HuH-7 (cell line): ENCODE results near the gene RBMY1J.
"Not testable (repeated sequence)": the region's sequence is repeated elsewhere in the genome, so short reads cannot be mapped to it uniquely, and the experiment has no call there.

ENCODE experiments used
- DNase-seq: peaks from one replicate; pipeline ENCODE4 v3.0.0; 2011; ENCODE audit warnings: low spot score

RBMY1J gene

DNA sequence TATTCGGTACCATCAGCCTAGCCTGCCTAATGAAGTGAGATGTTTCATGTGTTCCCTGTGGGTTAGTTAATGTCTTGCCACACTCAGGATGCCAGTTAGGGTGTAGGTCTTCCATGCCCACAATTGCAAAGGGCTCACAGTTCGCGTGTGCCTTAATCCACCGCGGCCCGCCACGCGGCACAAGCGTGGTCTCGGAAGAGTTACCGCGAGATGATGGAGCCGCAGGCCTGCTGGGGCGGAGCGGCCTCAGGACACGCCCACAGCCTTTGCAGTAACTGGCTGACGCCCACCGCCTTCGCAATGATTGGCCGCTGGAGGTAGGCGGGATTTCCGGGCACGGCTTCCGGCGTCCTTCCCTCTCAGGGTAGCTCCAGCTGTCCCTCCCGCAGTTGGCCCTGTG, at the start of gene RBMY1J:
Gene RBMY1J, plus strand, starts transcription at position 301 of the 400 bp plus-strand sequence. CDS start 2,038 bp downstream, outside the sequence.
- DNase-seq, result not testable (repeated sequence)

DNA sequence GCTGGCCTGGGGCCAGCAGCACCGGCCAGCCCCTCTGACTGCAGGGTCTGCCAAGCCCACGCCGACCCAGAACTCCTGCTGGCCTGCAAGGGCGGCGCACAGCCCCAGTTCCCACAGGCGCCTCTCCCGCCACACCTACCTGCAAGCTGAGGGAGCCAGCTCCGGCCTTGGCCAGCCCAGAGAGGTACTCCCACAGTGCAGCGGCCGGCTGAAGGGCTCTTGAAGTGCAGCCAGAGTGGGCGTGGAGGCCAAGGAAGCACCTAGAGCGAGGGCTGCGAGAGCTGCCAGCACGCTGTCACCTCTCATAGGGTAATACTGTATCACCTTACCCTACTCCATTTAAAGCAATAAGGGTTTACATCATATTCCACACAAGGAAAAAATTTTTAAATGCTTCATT, 35.8 kb upstream of the RBMY1J start:
- DNase-seq, result no peak

DNA sequence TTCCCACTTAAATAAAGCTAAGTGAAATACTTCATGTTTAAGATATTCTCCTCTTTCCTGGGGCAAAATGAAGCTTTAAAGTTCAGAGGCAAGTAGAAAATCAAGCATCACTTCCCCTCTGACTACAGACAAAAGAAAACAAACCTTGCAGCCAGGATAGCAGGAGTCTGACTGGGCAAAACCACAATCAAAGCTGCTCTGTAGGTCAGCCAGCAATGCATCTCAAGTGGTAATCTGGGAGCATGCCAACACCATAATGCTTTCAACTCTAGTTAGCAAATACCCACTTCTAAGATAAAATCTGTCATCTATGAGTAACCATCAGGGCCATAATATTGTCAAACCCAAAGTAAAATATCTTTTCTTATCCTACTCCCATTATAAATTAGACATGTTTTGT, 32.6 kb upstream of the RBMY1J start:
- DNase-seq, result no peak

DNA sequence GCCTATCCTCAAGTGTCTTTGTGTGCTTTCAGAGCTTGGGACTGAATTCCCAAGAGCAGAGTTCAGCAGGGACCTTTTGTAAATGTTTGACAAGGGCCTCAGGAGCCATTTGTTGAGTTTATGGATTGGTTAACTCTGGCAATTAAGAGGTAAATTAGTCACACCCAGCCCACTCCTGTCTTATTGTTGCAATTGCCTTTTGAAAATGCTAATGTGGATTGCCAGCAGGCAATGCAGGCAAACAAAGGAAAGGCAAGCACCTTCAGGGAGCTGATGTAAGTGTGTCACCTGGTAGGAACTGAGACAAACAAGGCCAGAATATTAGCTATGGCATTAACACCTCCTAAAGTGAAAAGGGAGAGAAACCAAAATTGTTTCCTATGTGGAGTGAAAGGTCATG, 29.7 kb upstream of the RBMY1J start:
- DNase-seq, result no peak

DNA sequence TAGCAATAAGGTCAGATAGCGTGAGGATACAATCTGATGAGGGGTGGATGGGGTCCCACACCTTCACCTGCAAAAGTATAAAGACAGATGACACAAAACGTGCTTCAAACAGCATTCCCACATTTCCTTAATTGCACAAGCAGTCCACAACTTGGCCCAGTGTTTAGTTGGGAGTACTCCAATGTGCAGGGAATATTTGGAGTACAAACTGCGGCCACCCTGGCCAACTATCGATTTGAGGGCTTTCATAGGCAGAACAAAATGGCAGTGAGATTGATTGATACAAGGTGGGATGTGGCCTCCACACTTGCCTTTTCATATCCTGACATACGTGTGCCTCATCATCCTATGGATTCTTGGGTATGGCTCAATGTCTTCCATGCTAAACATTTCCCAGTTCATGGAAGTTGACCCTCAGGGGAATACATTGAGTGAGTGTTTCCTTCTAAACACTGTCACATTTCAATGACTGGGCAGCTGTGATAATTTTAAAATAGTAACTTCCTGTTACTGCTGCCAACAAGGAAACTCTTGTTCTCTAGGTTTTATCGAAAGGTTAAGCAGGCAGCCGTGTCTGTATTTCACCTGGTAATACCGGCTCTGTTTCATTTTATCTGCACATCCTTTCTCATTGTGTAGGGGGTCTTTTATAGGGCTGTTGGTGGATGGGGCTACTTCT, 41.6 kb downstream of the RBMY1J start:
- not testable (repeated sequence) for DNase-seq

DNA sequence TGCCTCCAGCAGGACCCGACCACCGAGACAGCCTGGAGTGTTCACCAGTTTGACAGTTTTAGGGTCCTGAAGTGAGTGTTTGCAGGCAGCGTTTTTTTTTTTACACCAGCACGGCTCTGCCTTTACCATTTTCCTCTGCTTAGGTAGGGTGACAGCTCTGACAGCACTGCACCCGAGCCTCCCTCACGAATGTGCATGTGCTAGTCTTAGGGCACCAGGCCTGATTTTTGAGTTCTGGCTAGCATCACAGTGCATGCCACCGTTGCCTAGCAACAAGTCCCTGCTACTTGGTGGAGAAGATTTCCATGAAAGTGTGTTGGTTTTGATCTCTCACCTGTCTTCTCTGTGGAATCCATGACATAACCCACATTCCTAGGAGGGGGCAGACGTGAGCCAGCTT, 52.3 kb downstream of the RBMY1J start:
- DNase-seq, result not testable (repeated sequence)

DNA sequence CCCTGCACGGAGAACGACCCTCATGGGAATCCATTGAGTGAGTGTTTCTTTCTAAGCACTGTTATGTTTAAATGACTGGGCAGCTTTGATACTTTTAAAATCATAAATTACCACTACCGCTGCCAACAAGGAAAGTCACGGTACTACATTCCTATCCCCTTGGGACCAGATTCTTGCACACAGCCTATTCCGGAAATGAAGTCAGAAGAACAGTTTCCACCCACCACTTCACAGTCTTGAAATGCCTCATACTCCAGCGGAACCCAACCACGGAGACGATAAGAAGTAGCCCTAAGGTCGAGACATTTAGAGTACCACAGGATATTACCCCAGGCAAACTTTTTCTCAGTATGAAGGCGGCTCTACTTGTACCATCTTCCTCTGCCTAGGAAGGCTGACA, 58.8 kb downstream of the RBMY1J start:
- DNase-seq, result not testable (repeated sequence)
